NCI-H748 (cell line): ENCODE data around the gene PNPLA1.

Experiments
- DNase-seq: peaks from one replicate; lab custom pipeline; 2025; ENCODE audit not compliant: unreplicated experiment; lab: John Stamatoyannopoulos, UW

PNPLA1 gene

GRCh38 chr6:36246506-36247268 lies 23.2 kb upstream of the PNPLA1 start:
- no peak for DNase-seq

- no peak for DNase-seq
These were observed 22.2 kb upstream of the PNPLA1 start for GRCh38 chr6:36247693-36248092.

GRCh38 chr6:36248980-36249379 lies 20.9 kb upstream of the PNPLA1 start:
- no peak for DNase-seq

- no peak for DNase-seq
These were observed 20.3 kb upstream of the PNPLA1 start for GRCh38 chr6:36249536-36249935.

DNA sequence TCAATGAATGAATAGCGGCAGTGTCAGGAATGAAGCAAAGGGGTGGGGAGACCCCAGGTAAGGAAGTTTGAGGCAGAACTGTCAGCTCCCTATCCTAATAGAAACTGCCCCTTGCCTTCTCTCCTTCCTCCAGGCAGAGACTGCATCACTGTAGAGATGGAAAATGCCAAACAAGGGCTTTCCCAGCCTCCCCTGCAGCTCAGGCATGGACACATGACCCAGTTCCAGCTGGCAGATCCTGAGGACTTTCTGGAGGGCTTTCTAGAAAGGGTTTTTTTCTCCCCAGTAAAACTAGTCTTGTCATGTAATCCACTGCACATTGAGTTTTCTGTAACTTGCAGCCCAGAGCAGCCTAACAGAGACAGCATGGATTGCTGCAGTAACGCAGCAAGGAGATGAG lies 17.9 kb upstream of the PNPLA1 start:
- no peak for DNase-seq

DNA sequence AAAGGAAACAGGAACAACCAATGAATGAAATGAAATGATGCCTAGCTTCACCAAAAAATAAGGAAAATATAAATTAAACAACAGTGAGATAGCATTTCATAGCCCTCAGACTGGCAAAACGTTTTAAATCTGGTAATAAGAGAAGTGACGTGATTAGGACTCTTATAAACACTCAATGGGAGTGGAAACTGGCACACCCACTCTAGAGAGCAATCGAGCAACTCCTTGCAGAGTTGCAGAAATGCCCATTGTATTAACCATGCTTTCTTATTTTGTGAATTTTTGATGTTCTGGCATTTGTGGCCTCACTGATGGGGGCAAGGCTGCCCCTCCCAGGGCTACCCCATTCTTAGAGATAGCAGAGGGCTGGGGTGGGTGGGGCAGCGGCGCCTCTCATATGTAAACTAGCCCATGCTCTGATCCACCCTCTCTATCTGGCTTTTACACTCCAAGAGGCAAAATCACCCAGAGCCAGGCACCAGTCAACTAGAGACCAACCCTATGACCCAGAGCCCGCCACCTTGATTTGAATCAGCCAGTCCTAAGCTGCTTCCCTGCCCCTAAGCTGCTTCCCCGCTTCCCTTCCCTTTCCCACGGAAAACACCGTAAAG lies 6.4 kb upstream of the PNPLA1 start:
- no peak for DNase-seq

GRCh38 chr6:36265744-36266143 lies 4.1 kb upstream of the PNPLA1 start:
- no peak for DNase-seq

- DNase-seq = no peak
These were observed 2.8 kb upstream of the PNPLA1 start for GRCh38 chr6:36266913-36267644.

- no peak for DNase-seq
These were observed 2.0 kb upstream of the PNPLA1 start for GRCh38 chr6:36267731-36268477.

DNA sequence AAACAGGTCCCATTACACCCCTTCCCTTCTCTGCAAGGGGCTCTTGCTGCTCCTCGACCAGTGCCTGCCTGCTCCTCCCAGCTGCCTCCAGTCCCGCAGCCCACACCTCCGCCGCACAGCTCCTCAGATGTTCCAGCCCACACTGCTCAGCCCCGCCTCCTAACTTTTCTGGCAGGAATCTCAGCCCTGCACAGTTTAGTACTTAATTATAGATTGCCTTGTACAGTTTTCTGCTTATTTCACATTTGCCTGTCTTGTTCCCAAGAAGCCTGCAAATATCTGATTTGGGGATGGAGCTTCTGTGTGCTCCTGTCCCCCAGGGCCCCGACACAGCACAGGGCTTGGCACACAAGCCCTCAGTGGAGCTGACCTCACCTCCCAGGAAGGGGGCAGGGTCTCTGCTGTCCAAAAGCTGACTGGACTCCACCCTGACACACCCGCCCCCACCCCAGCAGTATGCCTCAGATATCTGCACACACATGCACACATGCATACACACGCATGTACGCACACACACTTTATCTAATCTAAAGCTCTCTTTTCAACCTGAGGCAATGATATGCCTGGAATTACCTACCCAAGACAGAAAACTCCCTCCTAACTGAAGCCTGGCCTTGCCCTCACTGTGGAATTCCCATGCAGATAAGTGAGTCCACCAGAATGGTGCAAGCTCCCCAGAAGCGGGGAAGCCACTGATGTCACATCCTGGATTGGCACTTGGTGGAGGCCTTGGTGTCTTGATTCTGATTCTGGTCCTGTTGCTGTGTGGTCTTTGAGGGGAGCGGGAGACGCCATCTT lies 1.2 kb upstream of the PNPLA1 start:
- no peak for DNase-seq

- no peak for DNase-seq
These were observed 2.4 kb downstream of the PNPLA1 start for GRCh38 chr6:36272234-36272633.

DNA sequence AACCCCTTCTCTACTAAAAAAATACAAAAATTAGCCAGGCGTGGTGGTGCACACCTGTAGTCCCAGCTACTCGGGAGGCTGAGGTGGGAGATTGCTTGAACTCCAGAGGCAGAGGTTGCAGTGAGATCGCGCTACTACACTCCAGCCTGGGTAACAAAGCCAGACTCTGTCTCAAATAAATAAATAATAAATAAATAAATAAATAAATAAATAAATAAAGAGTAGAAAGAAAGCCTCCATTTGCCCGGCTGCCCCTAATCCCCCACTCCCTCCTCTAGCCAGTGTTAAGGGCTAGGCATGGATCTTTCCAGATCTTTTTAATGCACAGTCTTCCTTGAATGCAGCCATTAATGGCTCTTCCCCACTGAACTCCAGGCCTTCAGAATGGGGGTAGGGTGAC lies 3.2 kb downstream of the PNPLA1 start:
- no peak for DNase-seq

GRCh38 chr6:36273802-36274514 lies 4.1 kb downstream of the PNPLA1 start:
- no peak for DNase-seq

- peak; percentile 49 for DNase-seq
These were observed 7.0 kb downstream of the PNPLA1 start for GRCh38 chr6:36276581-36277536.

- no peak for DNase-seq
These were observed 8.1 kb downstream of the PNPLA1 start for GRCh38 chr6:36277946-36278470.

- DNase-seq = no peak
These were observed 10.6 kb downstream of the PNPLA1 start for GRCh38 chr6:36280467-36280866.

DNA sequence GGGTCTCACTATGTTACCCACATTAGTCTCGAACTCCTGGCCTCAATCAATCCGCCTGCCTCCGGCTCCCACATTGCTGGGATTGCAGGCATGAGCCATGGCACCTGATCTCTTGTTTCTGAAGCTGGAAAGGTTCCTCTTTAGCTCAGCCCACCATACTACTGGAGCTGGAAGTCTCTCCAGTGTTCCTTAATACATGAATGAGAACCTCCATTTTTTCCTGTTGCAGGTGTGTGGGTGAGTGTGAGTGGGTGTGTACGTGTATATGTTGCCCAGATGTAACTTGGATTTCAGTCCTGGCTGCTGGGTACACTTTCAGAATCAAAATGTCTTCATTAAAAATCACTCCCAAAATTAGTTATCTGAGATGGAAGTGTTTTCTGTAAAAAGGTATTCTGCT lies 11.1 kb downstream of the PNPLA1 start:
- no peak for DNase-seq

GRCh38 chr6:36283608-36284007 lies 13.7 kb downstream of the PNPLA1 start:
- no peak for DNase-seq

- DNase-seq = no peak
These were observed 14.5 kb downstream of the PNPLA1 start for GRCh38 chr6:36284359-36284758.
